Bronchial epithelial cell (primary cell): ENCODE data around the gene PRC1. TPM values are rescaled to one million over a fixed set of nuclear protein-coding genes. Genes with fewer than 3 reads are reported as not detected.

ENCODE experiments used
- DNase-seq: peaks from one replicate; pipeline ENCODE4 v3.0.0-alpha.2; 2010; ENCODE audit warnings: low read depth
- FAIRE-seq: peaks from 2 replicates; lab custom pipeline; 2011; peaks lifted over from hg19 to GRCh38; lab: Jason Lieb, UNC
- H3K27me3 ChIP-seq: 2 replicates; pipeline ENCODE4 v1.5.1; 2011; ENCODE audit warnings: low read length; ENCODE audit not compliant: control insufficient read depth, insufficient read depth
- H3K36me3 ChIP-seq: 2 replicates; pipeline ENCODE4 v1.5.1; 2011; ENCODE audit warnings: low read length; ENCODE audit not compliant: control insufficient read depth, insufficient read depth
- H3K4me3 ChIP-seq: 2 replicates; pipeline ENCODE4 v1.5.1; 2011; ENCODE audit warnings: mild to moderate bottlenecking, low read depth, low read length, control low read depth
- total RNA-seq: library from RNA; depleted of rRNA; stranded (reverse); fragments of >200 nt; gene quantifications from 2 replicates; pipeline ENCODE4 v1.2.1, GENCODE V29; 2014
- TF ChIP-seq, protein P1 (sequence below): IDR thresholded peaks from 2 replicates; pipeline ENCODE4 v1.5.1; 2011; ENCODE audit warnings: mild to moderate bottlenecking, moderate library complexity, low read length, control low read depth, inconsistent platforms; ENCODE audit not compliant: insufficient read depth, severe bottlenecking

Gene PRC1
- total RNA-seq, 1 donor from 2014 or later: 6.1 TPM

DNA sequence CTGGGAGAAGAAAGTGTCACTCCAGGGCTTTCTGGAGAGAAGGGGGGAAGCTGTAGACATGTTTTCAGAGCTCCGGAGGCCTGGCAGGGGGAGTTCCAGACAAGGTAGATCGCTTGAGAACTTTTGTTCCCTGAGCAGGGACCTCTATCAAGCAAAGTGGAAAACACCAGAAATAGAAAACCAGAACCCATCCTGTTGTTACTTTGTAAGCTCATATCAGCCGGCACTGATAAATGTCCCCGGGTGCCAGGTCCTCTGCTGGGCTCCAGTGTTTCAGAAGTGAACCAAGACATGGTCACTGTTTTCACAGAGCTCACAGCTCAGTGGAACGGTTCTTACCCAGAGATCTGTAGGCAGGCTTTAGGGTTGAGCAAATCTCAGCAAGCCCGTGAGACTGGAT is 75.5 kb downstream of the PRC1 start:
- FAIRE-seq: no peak
- DNase-seq: no peak
- TF ChIP-seq, protein P1, sequence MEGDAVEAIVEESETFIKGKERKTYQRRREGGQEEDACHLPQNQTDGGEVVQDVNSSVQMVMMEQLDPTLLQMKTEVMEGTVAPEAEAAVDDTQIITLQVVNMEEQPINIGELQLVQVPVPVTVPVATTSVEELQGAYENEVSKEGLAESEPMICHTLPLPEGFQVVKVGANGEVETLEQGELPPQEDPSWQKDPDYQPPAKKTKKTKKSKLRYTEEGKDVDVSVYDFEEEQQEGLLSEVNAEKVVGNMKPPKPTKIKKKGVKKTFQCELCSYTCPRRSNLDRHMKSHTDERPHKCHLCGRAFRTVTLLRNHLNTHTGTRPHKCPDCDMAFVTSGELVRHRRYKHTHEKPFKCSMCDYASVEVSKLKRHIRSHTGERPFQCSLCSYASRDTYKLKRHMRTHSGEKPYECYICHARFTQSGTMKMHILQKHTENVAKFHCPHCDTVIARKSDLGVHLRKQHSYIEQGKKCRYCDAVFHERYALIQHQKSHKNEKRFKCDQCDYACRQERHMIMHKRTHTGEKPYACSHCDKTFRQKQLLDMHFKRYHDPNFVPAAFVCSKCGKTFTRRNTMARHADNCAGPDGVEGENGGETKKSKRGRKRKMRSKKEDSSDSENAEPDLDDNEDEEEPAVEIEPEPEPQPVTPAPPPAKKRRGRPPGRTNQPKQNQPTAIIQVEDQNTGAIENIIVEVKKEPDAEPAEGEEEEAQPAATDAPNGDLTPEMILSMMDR: no peak
- H3K4me3 ChIP-seq: no peak overlapping the region
- peaks cover 8% of the 10 kb centered on the region for H3K36me3 ChIP-seq
- no peaks in the 10 kb centered on the region for H3K27me3 ChIP-seq

DNA sequence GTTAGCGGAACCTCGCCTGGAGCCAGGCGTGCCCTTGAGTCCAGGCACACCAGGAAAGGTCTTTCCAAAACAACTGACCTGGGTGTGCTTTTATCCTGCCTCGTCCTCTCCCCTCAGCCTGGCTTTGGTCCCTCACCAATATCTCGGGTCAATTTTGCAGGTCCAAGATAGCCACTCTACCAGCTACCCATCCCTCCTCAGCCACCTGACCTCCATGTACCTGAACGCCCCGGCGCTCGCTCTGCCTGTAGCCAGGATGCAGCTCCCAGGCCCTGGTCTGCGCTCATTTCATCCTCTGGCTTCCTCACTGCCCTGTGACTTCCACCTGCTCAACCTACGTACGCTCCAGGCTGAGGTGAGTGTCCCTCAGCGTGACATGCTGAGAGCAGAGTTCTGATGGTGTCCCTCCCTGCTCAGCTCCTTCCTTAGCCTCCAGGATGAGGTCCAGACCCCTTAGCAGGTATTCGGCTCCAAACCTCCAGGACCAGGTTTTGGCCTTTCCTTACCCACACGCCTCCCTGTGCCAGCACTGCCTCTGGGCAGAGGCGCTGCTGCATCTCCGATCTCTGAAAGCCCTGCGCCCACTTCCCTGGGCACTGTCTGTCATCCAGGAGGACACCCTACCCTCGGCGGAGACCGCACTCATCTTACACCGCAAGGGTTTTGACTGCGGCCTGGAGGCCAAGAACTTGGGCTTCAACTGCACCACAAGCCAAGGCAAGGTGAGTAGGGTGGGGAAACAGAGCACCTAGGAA is 76.1 kb downstream of the PRC1 start:
- DNase-seq (no peak), FAIRE-seq (no peak)
- Histone ChIP-seq H3K27me3 (no peaks in the 10 kb centered on the region), H3K36me3 (peaks cover 12% of the 10 kb centered on the region), H3K4me3 (no peak overlapping the region)
- TF ChIP-seq, protein P1: no peak

DNA sequence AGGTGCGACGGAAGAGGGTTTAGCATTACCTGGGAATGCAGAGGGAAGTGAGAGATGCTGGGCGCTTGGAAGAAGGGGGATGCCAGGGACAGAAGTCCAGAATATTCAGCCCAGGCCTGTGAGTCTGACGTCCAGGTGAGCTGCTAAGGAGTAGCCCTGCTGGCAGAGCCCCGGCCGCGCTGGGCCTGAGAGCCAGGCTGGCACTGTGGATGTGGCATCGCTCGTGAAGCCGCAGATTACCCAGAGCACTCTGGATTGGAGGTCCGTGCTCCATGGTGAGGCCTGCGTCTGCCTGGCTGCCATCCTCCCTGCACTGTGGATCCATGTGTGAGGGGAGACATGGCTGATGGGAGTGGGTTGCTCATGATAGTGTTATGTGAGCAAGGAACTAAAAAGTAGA is 76.8 kb downstream of the PRC1 start:
- TF ChIP-seq, protein P1: no peak
- no peaks in the 10 kb centered on the region for H3K27me3 ChIP-seq
- DNase-seq (no peak), FAIRE-seq (no peak)
- H3K36me3 ChIP-seq: peaks cover 13% of the 10 kb centered on the region
- no peak overlapping the region for H3K4me3 ChIP-seq

DNA sequence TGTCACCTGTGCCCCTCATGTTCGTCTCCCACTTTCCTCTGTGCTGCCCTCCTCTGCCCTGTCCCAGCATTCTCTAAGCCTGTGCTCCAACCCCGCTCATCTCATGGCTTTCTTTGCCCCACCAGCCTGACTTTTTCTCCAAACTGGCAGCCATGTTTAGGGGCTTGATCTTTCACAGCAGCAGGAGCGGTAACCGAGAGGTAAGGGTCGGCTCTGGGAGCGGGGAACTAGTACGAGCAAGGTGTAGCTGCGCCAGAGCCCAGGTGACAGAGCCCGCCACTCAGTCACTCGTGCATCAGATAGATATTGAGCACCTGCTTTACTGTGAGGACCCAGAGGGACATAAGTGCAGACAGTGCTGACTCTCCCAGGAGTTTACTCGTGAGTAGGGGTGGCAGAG is 77.9 kb downstream of the PRC1 start:
- H3K36me3 ChIP-seq: peaks cover 19% of the 10 kb centered on the region
- no peak for DNase-seq
- no peaks in the 10 kb centered on the region for H3K27me3 ChIP-seq
- FAIRE-seq: peak; percentile 90
- TF ChIP-seq, protein P1: no peak
- H3K4me3 ChIP-seq: no peak overlapping the region

Other genes starting within 250 kb of the PRC1 start
- 32.1 and 49.9 TPM in 2 replicates for gene FURIN, start 125.9 kb downstream of the PRC1 start, total RNA-seq
- 2.6 and 3.2 TPM in 2 replicates for gene FES, start 110.0 kb downstream of the PRC1 start, total RNA-seq
- gene MAN2A2, start 91.2 kb downstream of the PRC1 start, total RNA-seq: 8.4 and 12.3 TPM in 2 replicates
- 28.5 and 37.6 TPM in 2 replicates for gene HDDC3, start 62.0 kb downstream of the PRC1 start, total RNA-seq
- gene UNC45A, start 59.2 kb downstream of the PRC1 start, total RNA-seq: 64.8 and 105 TPM in 2 replicates
- 11.6 and 12.9 TPM in 2 replicates for gene RCCD1, start 39.7 kb downstream of the PRC1 start, total RNA-seq
- gene VPS33B, start 28.1 kb upstream of the PRC1 start, total RNA-seq: 10.5 and 12.2 TPM in 2 replicates
- 0.26 and 0.38 TPM in 2 replicates for gene SV2B, start 105.7 kb upstream of the PRC1 start, total RNA-seq